Suprapubic skin (tissue), 4 donors: ENCODE measurements around the gene TEF.

ENCODE experiments used
- EP300 ChIP-seq: sonication (generic); formaldehyde crosslinking; IDR thresholded peaks from one replicate; pipeline ENCODE4 v1.6.1; 2017; ENCODE audit warnings: antibody characterized with exemption
- POLR2A ChIP-seq, 2 donors: fragments of 450-650 bp; IDR thresholded peaks; one replicate each; pipeline ENCODE4 v1.6.1; 2017; ENCODE audit warnings: antibody characterized with exemption in 2 of 2, mild to moderate bottlenecking in 2 of 2, moderate library complexity in 2 of 2
- POLR2AphosphoS5 ChIP-seq, 3 donors: sonication (generic); formaldehyde crosslinking; IDR thresholded peaks; one replicate each; pipeline ENCODE4 v1.6.1; 2017; ENCODE audit warnings: antibody characterized with exemption in 3 of 3
- TF ChIP-seq, protein P1 (sequence below), 2 donors: fragments of 200-600 bp in 1 of 2; fragments of 450-650 bp in 1 of 2; sonication (generic) in 1 of 2; IDR thresholded peaks; one replicate each; pipeline ENCODE4 v1.5.1; 2016 to 2019; ENCODE audit warnings: antibody characterized with exemption in 2 of 2, mild to moderate bottlenecking in 1 of 2, moderate library complexity in 1 of 2

DNA sequence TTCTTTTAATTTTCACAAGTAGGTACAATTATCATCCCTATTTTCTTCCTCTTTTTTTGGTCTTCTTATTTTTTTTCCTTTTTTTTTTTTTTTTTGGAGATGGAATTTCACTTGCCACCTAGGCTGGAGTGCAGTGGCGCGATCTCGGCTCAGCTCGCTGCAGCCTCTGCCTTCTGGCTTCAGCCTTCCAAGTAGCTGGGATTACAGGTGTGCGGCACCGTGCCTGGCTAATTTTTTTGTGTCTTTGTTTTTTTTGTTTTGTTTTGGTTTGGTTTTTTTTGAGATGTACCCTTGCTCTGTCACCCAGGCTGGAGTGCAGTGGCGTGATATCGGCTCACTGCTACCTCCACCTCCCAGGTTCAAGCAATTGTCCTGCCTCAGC lies 48.2 kb downstream of the TEF start:
- TF ChIP-seq POLR2A (IDR thresholded peaks at IDR 0.05) (no peak), EP300 (no peak), POLR2AphosphoS5 (IDR thresholded peaks at IDR 0.05) (no peak)
- TF ChIP-seq, protein P1, sequence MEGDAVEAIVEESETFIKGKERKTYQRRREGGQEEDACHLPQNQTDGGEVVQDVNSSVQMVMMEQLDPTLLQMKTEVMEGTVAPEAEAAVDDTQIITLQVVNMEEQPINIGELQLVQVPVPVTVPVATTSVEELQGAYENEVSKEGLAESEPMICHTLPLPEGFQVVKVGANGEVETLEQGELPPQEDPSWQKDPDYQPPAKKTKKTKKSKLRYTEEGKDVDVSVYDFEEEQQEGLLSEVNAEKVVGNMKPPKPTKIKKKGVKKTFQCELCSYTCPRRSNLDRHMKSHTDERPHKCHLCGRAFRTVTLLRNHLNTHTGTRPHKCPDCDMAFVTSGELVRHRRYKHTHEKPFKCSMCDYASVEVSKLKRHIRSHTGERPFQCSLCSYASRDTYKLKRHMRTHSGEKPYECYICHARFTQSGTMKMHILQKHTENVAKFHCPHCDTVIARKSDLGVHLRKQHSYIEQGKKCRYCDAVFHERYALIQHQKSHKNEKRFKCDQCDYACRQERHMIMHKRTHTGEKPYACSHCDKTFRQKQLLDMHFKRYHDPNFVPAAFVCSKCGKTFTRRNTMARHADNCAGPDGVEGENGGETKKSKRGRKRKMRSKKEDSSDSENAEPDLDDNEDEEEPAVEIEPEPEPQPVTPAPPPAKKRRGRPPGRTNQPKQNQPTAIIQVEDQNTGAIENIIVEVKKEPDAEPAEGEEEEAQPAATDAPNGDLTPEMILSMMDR (IDR thresholded peaks at IDR 0.05): no peak
